GM18526 (cell line): ENCODE data around the gene UQCR10.

Source experiments
- POLR2A ChIP-seq: IDR thresholded peaks from 3 replicates; pipeline ENCODE4 v1.6.1; 2011; ENCODE audit not compliant: insufficient read length; ENCODE audit errors: extremely low read depth

UQCR10 gene

DNA sequence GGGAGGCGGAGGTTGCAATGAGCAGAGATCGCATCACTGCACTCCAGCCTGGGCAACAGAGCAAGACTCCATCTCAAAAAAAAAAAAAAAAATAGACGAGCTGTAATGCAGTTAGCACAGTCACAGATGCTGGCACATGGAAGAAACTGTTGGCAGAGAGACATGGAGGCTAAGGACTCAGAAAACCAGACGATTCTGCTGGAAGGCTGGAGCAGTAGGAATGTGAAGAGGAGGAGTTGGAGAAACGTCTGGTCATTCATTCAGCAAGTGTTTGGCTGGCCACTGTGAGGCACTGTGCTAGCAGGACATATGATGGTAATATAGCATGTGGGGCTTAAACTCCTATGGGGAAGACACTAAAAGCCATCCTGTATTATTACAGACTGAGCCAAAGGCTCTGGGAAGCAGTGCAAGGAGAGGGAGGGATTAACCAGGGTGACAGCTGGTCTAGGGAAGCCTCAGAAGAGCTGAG, 5.0 kb downstream of the UQCR10 start:
- TF ChIP-seq POLR2A, result no peak

DNA sequence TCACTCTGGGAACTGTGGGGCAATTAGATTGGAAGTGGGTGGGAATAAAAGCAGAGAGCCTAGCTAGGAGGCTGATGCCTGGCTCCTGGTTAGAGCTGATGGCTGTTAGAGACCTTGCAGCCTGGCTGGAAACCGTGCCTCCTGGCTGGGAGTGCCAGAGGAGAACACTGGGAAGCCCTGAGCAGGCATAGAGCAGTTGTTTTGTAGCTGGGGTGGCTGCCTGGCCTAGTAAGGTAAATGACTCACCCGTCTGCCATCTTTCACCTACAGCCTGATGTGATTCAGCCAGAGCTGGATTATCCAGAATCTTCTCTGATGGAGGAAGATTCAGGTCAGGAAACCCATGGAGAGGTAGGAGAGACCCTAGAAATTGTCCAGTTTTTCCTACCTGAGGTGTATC, 6.1 kb downstream of the UQCR10 start:
- TF ChIP-seq POLR2A, result no peak

DNA sequence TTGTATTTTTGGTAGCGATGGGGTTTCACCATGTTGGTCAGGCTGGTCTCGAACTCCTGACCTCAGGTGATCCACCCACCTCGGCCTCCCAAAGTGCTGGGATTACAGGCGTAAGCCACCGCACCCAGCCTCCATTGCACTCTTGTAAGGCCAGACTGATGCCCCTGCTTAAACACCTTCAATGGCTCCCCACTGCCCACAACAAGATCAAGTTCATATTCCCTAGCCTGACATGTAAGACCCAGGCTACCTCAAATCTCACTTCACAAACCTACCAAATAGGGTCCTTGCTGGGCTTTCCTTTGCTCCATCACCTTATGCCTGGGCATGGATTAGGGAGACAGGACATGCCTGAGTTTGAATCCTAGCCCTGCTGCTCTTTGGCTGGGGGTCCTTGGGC, 13.1 kb downstream of the UQCR10 start:
- no peak for TF ChIP-seq POLR2A

DNA sequence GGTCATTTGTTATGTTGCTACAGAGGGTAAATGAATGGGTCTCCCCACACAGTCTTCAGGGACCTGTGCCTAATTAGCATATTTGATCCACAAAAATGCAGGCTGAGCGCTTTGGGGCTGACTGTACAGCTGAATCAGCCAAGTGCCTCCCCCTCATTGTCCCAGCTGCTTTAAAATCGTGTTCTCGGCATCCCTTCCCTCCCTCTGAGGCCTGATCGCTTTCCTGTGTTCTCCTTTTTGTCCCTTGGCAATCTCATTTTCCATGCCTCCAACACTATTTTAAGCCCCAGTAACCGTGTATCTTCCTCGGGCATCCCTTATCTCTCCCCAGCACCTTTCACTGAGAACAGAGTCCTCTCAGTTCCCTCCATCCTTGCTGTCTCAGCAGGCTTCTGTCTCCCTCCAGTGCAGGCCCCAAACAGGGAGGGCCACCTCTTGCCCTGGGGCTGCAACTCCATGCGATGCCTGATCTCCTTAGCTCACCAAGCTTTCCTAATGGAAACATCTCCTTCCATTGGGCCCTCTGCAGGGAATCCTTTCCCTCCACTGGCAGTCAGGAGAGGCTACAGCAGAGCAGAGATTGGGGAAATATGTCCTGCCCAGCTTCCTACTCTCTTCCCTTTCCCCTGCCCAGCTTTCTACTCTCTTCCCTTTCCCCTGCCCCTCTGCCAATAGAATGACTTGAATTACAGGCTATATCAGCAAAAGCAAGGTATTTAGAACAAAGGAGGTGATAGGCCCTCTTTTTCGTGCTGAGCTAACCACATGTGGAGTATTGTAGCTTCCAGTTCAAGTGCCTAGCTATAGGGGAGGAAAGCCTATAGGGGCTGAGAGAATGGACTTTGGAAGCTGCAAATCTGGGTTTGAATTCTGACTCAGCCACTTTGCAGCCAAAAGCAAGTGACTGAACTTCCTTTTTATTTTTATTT, 13.8 kb downstream of the UQCR10 start:
- TF ChIP-seq POLR2A, result no peak

DNA sequence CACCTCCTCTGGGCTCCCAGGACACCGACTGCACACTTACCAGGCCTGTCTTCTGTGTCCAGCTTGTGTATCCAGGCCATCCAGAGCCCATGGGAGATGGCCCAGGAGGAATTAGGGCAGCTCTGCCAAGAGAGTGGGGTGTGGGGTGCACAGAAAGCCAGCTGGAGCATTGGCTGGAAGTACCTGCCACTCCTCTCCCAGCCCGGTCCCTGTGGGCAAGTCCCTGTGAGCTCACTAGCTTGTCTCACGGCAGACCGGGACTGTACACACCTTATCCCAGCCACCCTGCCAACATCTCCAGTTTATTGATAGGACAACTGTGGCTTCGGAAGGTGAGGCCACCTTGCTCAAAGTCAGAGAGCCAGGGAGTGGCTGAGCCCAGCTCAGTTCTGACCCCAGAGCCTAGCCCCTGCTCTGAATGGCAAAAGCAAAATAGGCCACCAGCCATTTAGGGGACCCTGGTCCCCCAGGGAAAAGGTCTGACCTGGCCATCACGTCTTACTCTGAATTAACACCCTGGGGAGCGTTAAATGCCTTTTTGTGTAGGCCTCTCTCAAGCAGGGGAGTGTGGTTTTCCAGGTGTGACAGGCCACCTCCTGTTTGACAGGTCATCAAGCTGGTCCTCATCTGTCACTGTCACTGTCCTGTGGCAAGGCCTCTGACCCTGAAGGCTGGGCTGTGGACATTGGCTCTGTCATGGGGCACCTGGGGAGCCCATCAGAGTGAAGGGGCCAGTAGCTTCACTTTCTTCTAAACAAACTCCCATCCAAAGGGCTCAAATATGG, 15.1 kb downstream of the UQCR10 start:
- no peak for TF ChIP-seq POLR2A

DNA sequence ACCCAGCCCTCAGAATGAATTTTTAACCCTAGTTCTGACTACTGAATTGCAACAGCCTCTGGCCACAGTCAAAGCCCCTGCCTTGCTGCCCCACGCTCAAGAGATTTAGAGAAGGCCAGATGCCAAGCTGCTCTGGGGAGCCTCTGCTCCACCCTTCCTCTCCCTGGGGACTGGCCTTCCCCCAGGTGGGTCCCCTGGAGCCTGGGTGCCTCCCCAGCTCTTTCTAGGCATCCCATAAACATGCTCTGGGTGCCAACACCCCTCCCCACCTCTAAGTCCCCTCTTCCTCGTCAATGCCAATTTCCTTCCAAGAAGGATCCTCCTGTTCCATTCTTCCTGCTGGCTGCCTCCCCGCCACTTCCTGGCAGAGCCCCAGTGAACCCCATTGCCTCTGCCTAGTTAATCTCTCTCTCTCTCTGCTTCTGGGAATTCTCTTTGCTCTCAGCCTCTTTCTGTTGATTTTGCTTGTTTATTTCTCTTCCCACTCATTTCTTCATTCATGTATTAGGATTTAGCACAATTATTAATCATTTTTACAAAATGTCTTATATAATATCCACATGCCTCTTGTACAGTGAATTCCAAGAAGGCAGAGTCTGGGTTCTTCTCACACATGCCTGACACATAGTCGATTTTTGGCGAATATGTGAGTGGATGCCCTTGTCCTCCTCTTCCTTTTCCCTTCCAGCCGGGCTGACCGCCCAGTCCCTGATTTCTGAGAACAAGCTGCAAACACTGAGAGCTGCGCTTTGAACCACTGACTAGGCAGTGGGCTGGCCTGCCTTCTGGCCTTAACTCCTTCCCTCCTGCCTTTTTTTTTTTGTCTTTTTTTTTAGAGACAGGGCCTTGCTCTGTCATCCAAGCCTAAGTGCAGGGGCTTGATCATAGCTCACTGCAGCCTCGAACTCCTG, 17.5 kb downstream of the UQCR10 start:
- no peak for TF ChIP-seq POLR2A

DNA sequence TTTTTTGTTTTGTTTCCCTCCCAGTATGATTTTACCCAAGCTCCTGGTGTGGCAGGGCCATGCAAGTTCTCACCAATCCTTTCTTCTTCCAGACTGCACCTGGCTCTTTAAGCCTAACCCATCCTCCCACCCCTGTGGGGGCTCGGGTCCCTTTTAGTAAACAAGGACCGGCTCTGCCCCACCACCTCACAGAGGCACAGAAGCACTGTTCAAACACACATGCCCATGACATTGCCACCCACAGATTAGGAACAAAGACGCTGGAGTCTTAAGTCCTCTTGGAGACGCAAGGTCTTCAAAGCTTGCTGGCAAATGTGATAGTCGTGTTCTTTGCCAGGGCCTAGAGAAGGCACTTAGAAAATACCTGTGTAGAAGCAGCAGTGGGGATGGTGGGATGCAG, 18.9 kb downstream of the UQCR10 start:
- TF ChIP-seq POLR2A, result no peak

DNA sequence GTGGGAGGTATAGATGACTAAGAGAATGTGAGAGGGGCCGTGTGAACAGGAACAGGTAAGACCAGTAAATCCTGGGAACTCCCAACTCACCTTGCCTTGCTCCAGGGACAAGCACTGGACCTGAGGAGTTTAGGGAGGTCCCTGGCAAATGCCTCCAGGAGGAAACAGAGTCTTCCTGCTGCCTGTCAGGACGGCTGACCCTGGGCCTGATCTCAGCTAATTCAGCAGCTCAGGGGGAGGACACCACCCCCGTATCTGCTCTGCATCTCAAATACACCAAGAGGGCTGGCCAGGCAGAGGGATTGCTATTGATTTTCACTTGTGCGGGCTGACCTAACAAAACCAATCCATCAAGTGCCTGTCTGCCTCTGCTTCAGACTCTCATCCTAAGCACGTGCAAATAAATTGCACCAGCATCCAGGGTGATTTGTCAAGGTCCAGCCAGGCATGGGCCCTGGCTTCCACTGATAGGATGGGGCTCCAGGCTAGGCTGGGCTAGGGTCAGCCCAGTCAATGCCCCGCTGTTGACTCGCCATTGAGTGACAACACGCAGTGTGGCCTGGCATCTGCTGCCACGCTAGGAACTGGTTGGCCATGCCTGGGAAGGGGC, 20.3 kb downstream of the UQCR10 start:
- TF ChIP-seq POLR2A, result no peak

DNA sequence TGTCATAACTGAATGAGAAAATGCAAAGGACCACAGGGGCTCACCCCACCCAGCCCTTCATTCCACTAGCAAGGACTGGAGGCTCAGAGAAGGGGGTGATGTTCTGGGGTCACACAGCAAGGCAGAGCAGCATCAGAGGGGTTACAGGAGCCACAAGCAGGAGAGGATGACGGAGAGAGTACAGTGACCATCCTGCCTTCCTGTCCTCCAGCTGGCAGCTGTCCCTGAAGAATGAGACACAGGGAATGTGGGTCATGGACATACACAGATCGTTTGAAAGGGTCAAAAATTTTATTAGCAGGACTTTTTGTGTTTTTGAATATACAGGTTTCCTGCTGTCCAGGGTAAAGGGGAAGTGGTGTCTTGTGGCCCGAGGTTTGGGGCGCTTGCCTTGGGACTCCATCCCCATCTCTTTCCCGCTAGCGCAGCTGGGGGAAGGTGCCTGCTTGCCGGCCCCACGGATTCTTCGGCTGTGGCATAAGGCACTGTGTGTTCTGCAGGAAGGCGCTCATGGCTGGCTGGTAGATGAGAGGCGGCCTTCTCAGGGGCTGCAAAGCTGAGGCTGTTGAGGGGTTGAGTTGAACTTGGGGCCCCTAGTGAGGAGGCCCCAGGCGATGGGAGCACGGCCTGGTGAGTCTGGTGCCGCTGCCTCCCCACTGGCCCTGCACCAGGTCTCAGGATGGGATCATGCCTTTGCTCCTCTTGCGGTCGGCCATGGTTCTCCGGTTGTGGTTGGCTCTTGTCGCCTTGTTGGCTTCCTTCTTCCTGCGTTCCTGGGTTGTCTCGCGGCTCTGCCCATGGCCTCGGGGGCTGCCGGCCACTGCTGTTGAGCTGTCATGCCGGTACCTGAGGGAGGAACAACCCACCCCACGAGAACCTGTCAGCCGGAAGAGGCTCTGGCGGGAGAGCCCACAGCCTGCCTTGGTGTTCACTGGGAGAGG, 21.4 kb downstream of the UQCR10 start:
- TF ChIP-seq POLR2A, result no peak

DNA sequence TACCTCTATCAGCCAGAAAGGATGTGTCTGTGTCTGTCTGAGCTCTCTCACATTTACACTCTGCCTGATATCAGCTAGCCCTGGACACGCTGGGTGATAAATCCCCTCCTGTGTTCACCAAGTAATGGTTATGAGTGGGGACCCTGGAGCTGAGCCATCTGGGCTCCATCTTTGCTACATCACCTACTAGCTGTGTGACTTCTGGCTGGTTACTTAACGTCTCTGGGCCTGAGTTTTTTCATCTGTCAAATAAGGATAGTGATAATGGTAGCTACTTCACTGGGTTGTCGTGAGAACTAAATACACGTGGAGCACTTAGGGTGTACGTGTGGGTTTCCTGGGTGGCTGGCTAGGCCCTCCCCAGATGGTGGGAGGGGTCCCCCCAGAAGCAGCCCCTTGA, 22.9 kb downstream of the UQCR10 start:
- TF ChIP-seq POLR2A, result no peak

DNA sequence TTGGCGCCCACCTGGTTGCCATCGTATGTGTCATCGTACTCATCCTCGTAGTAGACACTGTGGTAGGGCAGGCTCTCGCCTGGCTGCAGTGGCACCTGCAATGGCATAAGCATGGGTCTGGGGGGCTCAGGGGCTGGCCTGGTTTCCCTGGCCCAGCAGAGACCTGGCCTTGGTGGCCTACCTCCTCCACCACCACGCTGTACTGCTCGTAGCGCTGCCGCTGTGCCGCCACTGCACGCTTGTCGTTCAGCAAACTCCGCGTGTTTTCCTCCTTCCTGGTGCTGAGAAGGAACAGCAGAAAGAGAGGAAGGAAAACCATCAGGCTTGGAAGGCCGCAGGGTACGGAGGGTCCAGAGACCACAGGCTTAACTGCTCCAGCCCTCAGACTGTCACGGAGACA, 26.2 kb downstream of the UQCR10 start:
- TF ChIP-seq POLR2A, result no peak

DNA sequence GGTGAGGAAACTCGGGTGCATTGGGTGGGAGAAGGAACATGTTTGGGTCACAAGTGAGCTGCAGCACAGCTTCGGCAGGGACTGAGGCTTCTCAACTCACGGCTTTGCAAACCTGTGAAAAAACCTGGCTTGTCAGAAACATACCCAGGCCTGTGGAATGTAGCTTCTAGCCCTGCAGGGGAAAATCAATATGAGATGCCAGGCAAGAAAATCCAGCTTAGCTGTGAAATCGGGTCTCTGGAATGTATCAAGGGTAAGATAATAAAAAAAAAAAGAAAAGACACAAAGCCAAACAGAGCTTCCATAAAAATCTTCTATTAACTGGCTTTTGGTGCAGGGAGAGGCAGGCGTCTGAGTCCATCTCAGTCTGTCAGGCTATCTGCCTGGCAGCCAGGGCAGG, 28.5 kb downstream of the UQCR10 start:
- no peak for TF ChIP-seq POLR2A

DNA sequence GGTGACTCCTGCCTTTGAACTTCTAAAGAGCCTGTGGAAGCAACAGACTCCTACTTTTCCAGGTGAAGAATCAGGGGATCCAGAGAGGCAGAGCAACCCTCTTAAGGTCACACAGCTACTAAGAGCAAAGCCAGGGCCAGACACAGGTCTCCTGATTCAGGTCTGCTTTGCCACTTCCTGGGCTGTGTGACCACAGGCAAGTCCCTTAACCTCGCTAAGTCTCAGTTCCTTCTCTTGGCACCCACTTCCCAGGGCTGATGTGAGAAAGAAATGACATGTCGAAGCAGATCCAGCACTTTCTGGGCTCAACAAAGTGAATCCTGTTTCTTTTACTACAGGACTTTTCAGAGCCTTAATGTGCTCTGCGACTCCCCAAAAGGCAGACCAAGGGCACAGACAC, 30.2 kb downstream of the UQCR10 start:
- TF ChIP-seq POLR2A, result no peak

DNA sequence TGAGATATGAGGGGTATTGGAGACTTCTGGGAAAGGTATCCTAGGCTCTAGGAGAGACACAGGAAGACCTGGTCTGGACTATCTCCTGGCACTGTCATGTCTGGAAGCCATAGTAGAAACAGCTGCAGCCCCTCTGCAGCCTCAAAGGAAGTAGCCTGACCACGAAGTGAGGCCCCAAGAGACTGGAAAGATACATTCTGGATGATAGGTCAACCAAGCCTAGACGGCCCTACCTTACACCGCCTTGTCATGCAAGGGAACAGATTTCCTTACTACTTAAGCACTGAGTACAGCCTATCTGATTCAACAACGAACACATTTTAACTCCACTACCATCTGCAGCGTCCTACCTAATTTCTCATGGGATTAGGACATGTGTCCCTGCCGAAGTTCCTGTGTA, 31.1 kb downstream of the UQCR10 start:
- TF ChIP-seq POLR2A, result no peak
